ENCODE results near the gene ELFN2. TPM values are rescaled to one million over a fixed set of nuclear protein-coding genes. Genes with fewer than 3 reads are reported as not detected.

ELFN2 gene
- total and polyA plus RNA-seq, 4 donors, result 0.07 to 0.19 (median 0.08) TPM; not detected in 1

DNA sequence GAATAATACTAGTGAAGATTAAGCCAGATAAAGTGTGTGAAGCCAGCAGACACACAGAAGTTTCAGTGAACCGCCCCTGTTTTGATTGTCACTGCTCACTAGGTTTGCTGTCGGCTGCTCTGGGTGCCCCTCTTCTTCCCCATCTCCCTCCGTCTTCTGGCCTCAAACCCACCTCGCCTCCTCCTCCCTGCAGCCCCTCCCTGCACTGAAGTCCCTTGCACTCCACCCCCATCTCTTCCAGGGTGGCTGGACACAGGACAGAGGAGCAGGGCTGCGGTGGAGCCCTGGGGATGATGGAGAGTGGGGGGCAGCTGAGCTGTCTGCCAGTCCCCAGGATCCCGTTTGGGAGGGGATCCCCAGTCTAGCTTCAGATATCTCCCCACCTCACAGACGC is 91.5 kb downstream of the ELFN2 start:
- WGBS, result 58% methylated on average over 7 of the region's 7 CpGs
- DNase-seq (ENCODE audit: low spot score), result no peak
- H3K4me1 ChIP-seq (ENCODE audit: control insufficient read depth in 4 of 4, insufficient read depth in 4 of 4, low read length in 3 of 4), result peaks cover 0 to 13% (median 5%) of the 10 kb centered on the region in 4 donors
- peaks cover 0 to 17% (median 3%) of the 10 kb centered on the region in 4 donors for H3K27me3 ChIP-seq (ENCODE audit: control insufficient read depth in 4 of 4, insufficient read depth in 4 of 4, low read length in 3 of 4)
- TF ChIP-seq RXRA (IDR thresholded peaks at IDR 0.05) (no peak), YY1 (IDR thresholded peaks at IDR 0.05) (no peak), HNF4A (conservative IDR thresholded peaks at IDR 0.05) (no peak), TAF1 (conservative IDR thresholded peaks at IDR 0.05) (no peak), FOXA1 (IDR thresholded peaks at IDR 0.05) (no peak), JUND (IDR thresholded peaks at IDR 0.05) (no peak), NR2F2 (IDR thresholded peaks at IDR 0.05) (no peak)
- TF ChIP-seq, protein P1, sequence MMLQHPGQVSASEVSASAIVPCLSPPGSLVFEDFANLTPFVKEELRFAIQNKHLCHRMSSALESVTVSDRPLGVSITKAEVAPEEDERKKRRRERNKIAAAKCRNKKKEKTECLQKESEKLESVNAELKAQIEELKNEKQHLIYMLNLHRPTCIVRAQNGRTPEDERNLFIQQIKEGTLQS (IDR thresholded peaks at IDR 0.05), result no peak
- TF ChIP-seq, protein P2, sequence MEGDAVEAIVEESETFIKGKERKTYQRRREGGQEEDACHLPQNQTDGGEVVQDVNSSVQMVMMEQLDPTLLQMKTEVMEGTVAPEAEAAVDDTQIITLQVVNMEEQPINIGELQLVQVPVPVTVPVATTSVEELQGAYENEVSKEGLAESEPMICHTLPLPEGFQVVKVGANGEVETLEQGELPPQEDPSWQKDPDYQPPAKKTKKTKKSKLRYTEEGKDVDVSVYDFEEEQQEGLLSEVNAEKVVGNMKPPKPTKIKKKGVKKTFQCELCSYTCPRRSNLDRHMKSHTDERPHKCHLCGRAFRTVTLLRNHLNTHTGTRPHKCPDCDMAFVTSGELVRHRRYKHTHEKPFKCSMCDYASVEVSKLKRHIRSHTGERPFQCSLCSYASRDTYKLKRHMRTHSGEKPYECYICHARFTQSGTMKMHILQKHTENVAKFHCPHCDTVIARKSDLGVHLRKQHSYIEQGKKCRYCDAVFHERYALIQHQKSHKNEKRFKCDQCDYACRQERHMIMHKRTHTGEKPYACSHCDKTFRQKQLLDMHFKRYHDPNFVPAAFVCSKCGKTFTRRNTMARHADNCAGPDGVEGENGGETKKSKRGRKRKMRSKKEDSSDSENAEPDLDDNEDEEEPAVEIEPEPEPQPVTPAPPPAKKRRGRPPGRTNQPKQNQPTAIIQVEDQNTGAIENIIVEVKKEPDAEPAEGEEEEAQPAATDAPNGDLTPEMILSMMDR (IDR thresholded peaks at IDR 0.05; ENCODE audit: low read depth, low read length, missing input control), result no peak
- TF ChIP-seq, protein P3, sequence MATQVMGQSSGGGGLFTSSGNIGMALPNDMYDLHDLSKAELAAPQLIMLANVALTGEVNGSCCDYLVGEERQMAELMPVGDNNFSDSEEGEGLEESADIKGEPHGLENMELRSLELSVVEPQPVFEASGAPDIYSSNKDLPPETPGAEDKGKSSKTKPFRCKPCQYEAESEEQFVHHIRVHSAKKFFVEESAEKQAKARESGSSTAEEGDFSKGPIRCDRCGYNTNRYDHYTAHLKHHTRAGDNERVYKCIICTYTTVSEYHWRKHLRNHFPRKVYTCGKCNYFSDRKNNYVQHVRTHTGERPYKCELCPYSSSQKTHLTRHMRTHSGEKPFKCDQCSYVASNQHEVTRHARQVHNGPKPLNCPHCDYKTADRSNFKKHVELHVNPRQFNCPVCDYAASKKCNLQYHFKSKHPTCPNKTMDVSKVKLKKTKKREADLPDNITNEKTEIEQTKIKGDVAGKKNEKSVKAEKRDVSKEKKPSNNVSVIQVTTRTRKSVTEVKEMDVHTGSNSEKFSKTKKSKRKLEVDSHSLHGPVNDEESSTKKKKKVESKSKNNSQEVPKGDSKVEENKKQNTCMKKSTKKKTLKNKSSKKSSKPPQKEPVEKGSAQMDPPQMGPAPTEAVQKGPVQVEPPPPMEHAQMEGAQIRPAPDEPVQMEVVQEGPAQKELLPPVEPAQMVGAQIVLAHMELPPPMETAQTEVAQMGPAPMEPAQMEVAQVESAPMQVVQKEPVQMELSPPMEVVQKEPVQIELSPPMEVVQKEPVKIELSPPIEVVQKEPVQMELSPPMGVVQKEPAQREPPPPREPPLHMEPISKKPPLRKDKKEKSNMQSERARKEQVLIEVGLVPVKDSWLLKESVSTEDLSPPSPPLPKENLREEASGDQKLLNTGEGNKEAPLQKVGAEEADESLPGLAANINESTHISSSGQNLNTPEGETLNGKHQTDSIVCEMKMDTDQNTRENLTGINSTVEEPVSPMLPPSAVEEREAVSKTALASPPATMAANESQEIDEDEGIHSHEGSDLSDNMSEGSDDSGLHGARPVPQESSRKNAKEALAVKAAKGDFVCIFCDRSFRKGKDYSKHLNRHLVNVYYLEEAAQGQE (IDR thresholded peaks at IDR 0.05), result no peak
- TF ChIP-seq, protein P4, sequence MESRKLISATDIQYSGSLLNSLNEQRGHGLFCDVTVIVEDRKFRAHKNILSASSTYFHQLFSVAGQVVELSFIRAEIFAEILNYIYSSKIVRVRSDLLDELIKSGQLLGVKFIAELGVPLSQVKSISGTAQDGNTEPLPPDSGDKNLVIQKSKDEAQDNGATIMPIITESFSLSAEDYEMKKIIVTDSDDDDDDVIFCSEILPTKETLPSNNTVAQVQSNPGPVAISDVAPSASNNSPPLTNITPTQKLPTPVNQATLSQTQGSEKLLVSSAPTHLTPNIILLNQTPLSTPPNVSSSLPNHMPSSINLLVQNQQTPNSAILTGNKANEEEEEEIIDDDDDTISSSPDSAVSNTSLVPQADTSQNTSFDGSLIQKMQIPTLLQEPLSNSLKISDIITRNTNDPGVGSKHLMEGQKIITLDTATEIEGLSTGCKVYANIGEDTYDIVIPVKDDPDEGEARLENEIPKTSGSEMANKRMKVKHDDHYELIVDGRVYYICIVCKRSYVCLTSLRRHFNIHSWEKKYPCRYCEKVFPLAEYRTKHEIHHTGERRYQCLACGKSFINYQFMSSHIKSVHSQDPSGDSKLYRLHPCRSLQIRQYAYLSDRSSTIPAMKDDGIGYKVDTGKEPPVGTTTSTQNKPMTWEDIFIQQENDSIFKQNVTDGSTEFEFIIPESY (IDR thresholded peaks at IDR 0.05), result no peak
- H3K9me3 ChIP-seq (ENCODE audit: control insufficient read depth in 4 of 4, low read length in 3 of 4), result no peaks in the 10 kb centered on the region
- no peaks in the 10 kb centered on the region for H3K36me3 ChIP-seq (ENCODE audit: control insufficient read depth in 4 of 4, insufficient read depth in 3 of 4, low read depth in 1 of 4, low read length in 3 of 4)
- no peak overlapping the region for H3K9ac ChIP-seq (ENCODE audit: low read depth in 1 of 2, low read length in 2 of 2)
- H3K27ac ChIP-seq (ENCODE audit: low read depth in 1 of 2, low read length in 2 of 2), result no peak overlapping the region
- no peak overlapping the region for H3K4me3 ChIP-seq (ENCODE audit: low read depth in 1 of 3, low read length in 3 of 3)

DNA sequence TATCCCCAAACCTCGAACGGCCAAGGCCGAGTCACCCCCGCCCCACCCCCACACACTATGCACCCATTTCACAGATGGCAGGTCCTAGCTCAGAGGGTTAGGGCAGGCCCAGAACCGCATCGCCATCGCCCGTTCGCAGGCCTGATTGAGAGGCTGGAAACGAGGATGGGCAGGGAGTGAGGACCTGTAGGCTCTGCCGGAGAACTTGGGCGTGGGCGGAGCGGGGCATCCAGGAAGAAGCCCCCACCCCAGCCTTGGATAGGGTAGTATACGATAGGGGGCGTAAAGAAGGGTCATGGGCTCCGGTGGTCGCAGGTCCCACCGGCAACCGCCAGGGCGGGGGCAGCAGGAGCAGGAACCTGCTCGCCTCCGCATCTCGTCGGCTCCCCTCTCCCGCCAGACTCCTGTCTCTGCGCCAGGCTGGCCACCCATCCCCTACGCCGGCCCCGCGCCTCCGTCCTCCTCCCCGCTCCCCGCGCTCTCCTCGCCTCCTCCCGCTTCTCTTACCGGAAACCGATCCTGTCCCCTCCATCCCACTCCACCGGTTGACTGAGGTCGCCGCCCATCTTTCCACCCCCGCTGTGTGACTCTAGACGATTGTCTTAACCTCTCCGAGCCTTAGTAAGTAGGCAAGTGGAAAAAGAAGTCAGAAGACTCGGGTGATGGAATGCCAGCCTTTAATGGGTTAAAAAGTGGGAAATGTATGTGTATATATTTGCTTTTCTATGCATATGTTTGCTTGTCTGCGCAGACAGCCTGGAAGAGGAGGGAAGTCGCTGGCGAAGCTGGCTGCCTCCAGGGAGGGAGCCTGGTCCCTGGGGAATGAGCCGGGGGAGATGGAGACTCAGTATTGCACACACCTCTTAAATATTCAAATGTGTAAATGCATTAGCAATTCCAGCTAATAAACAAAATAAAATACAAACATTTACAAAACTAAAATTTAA is 92.1 kb downstream of the ELFN2 start:
- H3K4me1 ChIP-seq (ENCODE audit: control insufficient read depth in 4 of 4, insufficient read depth in 4 of 4, low read length in 3 of 4), result peaks cover 0 to 13% (median 8%) of the 10 kb centered on the region in 4 donors
- H3K36me3 ChIP-seq (ENCODE audit: control insufficient read depth in 4 of 4, insufficient read depth in 3 of 4, low read depth in 1 of 4, low read length in 3 of 4), result no peaks in the 10 kb centered on the region
- no peaks in the 10 kb centered on the region for H3K9me3 ChIP-seq (ENCODE audit: control insufficient read depth in 4 of 4, low read length in 3 of 4)
- no peak for DNase-seq (ENCODE audit: low spot score)
- H3K4me3 ChIP-seq (ENCODE audit: low read depth in 1 of 3, low read length in 3 of 3), result no peak overlapping the region
- no peak overlapping the region for H3K9ac ChIP-seq (ENCODE audit: low read depth in 1 of 2, low read length in 2 of 2)
- 21% methylated on average over 50 of the region's 50 CpGs for WGBS
- peaks cover 0 to 17% (median 3%) of the 10 kb centered on the region in 4 donors for H3K27me3 ChIP-seq (ENCODE audit: control insufficient read depth in 4 of 4, insufficient read depth in 4 of 4, low read length in 3 of 4)
- no peak for TF ChIP-seq EGR1 (IDR thresholded peaks at IDR 0.05; ENCODE audit: low read depth in 2 of 2)
- no peak overlapping the region for H3K27ac ChIP-seq (ENCODE audit: low read depth in 1 of 2, low read length in 2 of 2)

All from liver (tissue), 9 donors.